ENCODE results near the gene UTS2R.

DNA sequence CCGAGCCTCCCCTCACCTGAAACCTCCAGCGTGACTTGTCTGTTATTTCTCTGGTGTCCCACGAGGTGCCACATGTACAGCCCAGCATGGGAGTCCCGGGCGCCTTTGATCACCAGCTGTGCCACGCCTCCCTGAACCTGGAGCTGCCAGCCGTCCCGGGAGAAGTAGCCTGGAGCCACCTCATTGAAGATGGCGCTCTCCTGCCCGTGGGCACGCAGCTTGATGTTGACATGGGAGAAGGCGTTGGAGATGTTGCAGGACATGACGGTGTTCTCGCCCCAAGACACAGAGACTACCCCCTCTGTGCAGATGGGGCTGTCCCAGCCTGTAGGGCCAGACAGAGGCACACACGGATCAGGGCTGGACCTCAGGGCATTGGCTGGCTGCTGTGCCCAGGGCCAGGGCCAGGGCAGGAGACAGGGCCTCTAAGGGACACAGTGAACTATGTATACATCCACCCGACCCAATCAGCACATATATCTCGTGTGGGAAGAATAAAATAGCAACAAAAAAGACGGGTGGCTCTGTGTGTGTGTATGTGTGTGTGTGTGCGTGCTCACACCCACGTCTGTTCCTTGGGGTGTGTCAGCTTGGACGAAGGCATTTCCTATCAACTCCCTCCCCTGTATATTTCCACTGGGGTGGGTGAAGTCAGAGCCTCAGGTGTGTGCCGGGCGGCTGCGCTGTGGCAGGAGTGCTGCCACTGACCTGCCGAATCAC is 46.8 kb upstream of the UTS2R start:
- TF ChIP-seq, protein P1, sequence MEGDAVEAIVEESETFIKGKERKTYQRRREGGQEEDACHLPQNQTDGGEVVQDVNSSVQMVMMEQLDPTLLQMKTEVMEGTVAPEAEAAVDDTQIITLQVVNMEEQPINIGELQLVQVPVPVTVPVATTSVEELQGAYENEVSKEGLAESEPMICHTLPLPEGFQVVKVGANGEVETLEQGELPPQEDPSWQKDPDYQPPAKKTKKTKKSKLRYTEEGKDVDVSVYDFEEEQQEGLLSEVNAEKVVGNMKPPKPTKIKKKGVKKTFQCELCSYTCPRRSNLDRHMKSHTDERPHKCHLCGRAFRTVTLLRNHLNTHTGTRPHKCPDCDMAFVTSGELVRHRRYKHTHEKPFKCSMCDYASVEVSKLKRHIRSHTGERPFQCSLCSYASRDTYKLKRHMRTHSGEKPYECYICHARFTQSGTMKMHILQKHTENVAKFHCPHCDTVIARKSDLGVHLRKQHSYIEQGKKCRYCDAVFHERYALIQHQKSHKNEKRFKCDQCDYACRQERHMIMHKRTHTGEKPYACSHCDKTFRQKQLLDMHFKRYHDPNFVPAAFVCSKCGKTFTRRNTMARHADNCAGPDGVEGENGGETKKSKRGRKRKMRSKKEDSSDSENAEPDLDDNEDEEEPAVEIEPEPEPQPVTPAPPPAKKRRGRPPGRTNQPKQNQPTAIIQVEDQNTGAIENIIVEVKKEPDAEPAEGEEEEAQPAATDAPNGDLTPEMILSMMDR (IDR thresholded peaks at IDR 0.05; ENCODE audit: insufficient read depth, low read length), result no peak
- TF ChIP-seq GABPA (IDR thresholded peaks at IDR 0.05; ENCODE audit: low read depth), result no peak
- TF ChIP-seq SPI1 (IDR thresholded peaks at IDR 0.05; ENCODE audit: borderline replicate concordance, low read depth), result no peak
- no peak for TF ChIP-seq POLR2AphosphoS5 (IDR thresholded peaks at IDR 0.05; ENCODE audit: low read depth)
- TF ChIP-seq, protein P2, sequence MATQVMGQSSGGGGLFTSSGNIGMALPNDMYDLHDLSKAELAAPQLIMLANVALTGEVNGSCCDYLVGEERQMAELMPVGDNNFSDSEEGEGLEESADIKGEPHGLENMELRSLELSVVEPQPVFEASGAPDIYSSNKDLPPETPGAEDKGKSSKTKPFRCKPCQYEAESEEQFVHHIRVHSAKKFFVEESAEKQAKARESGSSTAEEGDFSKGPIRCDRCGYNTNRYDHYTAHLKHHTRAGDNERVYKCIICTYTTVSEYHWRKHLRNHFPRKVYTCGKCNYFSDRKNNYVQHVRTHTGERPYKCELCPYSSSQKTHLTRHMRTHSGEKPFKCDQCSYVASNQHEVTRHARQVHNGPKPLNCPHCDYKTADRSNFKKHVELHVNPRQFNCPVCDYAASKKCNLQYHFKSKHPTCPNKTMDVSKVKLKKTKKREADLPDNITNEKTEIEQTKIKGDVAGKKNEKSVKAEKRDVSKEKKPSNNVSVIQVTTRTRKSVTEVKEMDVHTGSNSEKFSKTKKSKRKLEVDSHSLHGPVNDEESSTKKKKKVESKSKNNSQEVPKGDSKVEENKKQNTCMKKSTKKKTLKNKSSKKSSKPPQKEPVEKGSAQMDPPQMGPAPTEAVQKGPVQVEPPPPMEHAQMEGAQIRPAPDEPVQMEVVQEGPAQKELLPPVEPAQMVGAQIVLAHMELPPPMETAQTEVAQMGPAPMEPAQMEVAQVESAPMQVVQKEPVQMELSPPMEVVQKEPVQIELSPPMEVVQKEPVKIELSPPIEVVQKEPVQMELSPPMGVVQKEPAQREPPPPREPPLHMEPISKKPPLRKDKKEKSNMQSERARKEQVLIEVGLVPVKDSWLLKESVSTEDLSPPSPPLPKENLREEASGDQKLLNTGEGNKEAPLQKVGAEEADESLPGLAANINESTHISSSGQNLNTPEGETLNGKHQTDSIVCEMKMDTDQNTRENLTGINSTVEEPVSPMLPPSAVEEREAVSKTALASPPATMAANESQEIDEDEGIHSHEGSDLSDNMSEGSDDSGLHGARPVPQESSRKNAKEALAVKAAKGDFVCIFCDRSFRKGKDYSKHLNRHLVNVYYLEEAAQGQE (IDR thresholded peaks at IDR 0.05; ENCODE audit: insufficient replicate concordance, low read depth), result no peak

Measured in HL-60 (cell line).